Keratinocyte (primary cell): Measurements from ENCODE around the gene EIF5B.

Experiments used
- EZH2 ChIP-seq: IDR thresholded peaks from one replicate; pipeline ENCODE4 v1.6.1; 2012; ENCODE audit warnings: inconsistent platforms, mild to moderate bottlenecking, low read length, moderate library complexity
- TF ChIP-seq, protein P1 (sequence below), 3 experiments: IDR thresholded peaks in 1 of 3; conservative IDR thresholded peaks in 1 of 3; optimal IDR thresholded peaks in 1 of 3; 2 replicates in 2 of 3; 3 replicates in 1 of 3; pipeline versions ENCODE3 to v1.5.1; 2011; ENCODE audit warnings: low read length in 3 of 3, mild to moderate bottlenecking in 3 of 3, moderate library complexity in 2 of 3, control low read depth in 1 of 3, inconsistent platforms in 1 of 3; ENCODE audit not compliant: insufficient read depth in 2 of 3; ENCODE audit errors: extremely low read depth in 1 of 3

GRCh38 chr2:99403084-99403483 lies 65.9 kb downstream of the EIF5B start:
- TF ChIP-seq, protein P1, sequence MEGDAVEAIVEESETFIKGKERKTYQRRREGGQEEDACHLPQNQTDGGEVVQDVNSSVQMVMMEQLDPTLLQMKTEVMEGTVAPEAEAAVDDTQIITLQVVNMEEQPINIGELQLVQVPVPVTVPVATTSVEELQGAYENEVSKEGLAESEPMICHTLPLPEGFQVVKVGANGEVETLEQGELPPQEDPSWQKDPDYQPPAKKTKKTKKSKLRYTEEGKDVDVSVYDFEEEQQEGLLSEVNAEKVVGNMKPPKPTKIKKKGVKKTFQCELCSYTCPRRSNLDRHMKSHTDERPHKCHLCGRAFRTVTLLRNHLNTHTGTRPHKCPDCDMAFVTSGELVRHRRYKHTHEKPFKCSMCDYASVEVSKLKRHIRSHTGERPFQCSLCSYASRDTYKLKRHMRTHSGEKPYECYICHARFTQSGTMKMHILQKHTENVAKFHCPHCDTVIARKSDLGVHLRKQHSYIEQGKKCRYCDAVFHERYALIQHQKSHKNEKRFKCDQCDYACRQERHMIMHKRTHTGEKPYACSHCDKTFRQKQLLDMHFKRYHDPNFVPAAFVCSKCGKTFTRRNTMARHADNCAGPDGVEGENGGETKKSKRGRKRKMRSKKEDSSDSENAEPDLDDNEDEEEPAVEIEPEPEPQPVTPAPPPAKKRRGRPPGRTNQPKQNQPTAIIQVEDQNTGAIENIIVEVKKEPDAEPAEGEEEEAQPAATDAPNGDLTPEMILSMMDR (optimal IDR thresholded peaks at IDR 0.05 in 1 of 3, IDR thresholded peaks at IDR 0.05 in 1 of 3, conservative IDR thresholded peaks at IDR 0.05 in 1 of 3; ENCODE audit: extremely low read depth in 1 of 3, insufficient read depth in 2 of 3, low read length in 3 of 3), result no peak
- TF ChIP-seq EZH2, result no peak
